ENCODE measurements around the gene CCNI2. TPM values are rescaled to one million over a fixed set of nuclear protein-coding genes. Genes with fewer than 3 reads are reported as not detected.

Gene CCNI2
- total RNA-seq, 1 experiment from 2014 or later = 3.3 TPM

DNA sequence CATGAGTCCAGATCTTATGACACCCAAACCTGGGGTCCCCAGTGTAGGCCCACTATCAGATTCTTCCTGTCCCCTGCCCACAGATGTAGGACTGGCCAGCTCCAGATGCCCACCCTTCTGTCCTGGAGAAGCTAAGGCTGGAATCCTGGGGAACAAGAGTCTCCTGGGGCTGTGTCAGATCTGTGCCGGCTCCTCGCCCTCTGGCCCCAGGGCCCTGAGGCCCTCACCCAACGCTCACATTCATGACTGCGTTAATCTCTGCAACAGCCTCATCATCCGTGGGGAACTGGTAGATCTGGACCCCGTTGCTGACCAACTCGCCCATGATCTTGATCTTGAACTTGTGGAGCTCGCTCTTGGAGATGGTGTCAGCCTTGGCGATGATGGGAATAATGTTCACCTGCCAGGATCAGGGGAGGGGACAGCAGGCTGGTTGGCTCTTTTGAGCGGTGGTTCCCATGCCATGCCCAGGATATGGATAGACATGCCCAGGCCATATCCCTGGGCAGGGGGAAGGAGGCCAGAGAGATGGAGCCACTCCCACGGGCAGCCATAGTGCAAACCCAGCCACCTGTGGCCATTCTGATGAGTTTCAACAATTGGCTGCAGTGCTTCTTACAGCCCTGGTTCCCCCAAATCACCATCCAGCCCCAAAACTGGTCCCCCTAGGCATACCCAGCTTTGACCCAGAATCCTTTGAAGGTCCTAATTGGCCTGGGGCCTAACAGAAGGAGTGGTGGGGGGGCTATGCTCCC is 15.2 kb downstream of the CCNI2 start:
- Mint-ChIP-seq H3K27ac (ENCODE audit: unreplicated experiment) (no peak overlapping the region), H3K9me3 (ENCODE audit: low read depth, unreplicated experiment) (no peaks in the 10 kb centered on the region), H3K4me1 (ENCODE audit: low read depth, unreplicated experiment) (no peaks in the 10 kb centered on the region), H3K27me3 (ENCODE audit: unreplicated experiment) (no peaks in the 10 kb centered on the region), H3K4me3 (ENCODE audit: low read depth, unreplicated experiment) (no peak overlapping the region), H3K36me3 (ENCODE audit: insufficient read depth, unreplicated experiment) (peaks cover 5% of the 10 kb centered on the region)
- TF ChIP-seq, protein P1, sequence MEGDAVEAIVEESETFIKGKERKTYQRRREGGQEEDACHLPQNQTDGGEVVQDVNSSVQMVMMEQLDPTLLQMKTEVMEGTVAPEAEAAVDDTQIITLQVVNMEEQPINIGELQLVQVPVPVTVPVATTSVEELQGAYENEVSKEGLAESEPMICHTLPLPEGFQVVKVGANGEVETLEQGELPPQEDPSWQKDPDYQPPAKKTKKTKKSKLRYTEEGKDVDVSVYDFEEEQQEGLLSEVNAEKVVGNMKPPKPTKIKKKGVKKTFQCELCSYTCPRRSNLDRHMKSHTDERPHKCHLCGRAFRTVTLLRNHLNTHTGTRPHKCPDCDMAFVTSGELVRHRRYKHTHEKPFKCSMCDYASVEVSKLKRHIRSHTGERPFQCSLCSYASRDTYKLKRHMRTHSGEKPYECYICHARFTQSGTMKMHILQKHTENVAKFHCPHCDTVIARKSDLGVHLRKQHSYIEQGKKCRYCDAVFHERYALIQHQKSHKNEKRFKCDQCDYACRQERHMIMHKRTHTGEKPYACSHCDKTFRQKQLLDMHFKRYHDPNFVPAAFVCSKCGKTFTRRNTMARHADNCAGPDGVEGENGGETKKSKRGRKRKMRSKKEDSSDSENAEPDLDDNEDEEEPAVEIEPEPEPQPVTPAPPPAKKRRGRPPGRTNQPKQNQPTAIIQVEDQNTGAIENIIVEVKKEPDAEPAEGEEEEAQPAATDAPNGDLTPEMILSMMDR (IDR thresholded peaks at IDR 0.05; ENCODE audit: unreplicated experiment) = no peak
- CTCF ChIA-PET = interaction anchor here (0.5 to 1.1 kb wide), 3 partner anchors 29 to 375 kb away, joined by 3 read pairs; no protein-coding TSS in a partner anchor
- intact Hi-C loops (cut with micrococcal nuclease; ENCODE audit: unreplicated experiment) = no loop called here
- DNase-seq = no peak
- BruUV-seq (replicated peaks) = no TSS peak

DNA sequence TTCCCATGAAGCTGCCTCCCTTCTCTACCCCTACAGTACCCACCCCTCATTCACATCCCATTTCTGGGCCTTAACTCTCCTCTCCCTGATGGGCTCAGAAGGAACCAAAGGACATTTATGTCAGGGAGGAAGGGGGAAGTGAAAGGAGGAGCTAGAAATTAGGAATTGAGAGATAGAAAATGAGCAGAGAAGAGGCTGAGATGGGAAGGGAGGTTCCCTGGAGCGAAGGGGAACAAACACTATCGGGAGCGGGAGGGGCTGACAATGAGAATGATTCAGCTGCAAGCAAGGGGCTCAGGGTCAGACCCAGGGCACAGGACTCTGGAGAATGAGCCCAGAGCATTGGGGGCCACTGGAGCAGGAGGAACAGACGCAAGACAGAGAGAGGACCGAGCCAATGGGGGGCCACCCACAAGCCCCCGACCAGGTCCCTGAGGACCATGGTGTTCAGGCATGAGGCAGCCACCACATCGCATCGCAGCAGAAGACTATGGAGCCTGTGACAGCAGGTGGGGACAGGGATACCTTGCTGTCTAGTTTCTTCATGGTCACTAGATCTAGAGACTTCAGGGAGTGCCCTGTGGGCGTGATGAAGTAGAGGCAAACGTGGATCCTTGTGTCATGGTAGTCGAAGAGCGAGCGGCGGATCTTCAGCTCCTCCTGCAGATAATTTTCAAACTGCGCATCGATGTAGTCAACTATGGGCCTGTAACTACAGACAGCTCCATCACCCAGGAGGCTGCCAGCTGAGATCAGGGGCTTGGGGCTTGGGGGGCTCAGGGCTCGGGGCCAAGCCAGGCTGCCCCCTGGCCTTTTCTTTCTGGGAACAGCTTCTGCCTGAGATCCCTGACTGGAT is 16.2 kb downstream of the CCNI2 start:
- Mint-ChIP-seq H3K36me3 (ENCODE audit: insufficient read depth, unreplicated experiment) (peaks cover 5% of the 10 kb centered on the region), H3K27ac (ENCODE audit: unreplicated experiment) (no peak overlapping the region), H3K9me3 (ENCODE audit: low read depth, unreplicated experiment) (no peaks in the 10 kb centered on the region), H3K4me3 (ENCODE audit: low read depth, unreplicated experiment) (no peak overlapping the region), H3K4me1 (ENCODE audit: low read depth, unreplicated experiment) (no peaks in the 10 kb centered on the region), H3K27me3 (ENCODE audit: unreplicated experiment) (no peaks in the 10 kb centered on the region)
- DNase-seq = no peak
- TF ChIP-seq, protein P1 (IDR thresholded peaks at IDR 0.05; ENCODE audit: unreplicated experiment) = no peak
- BruUV-seq (replicated peaks) = no TSS peak
- CTCF ChIA-PET = interaction anchor here (1.1 kb wide), 1 partner anchor 95 kb away, joined by 3 read pairs; no protein-coding TSS in a partner anchor
- intact Hi-C loops (cut with micrococcal nuclease; ENCODE audit: unreplicated experiment) = no loop called here

DNA sequence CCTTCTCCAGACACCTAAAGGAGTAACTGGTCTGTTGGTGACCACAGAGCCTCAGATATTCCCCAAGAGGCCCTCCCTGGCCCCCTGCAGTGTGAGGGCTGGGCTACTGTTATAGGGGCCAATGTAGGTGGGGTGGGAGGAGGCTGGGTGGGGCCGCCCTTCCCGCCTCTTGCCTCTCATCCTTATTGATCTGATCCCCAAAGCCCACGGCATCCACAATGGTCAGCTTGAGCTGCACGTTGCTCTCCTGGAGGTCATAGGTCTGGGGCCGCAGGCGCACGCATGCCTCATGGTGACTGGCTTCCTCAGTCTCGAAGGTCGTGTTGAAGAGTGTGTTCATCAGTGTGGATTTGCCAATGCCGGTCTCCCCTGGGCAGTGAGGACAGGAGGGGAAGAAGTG is 16.8 kb downstream of the CCNI2 start:
- DNase-seq = no peak
- Mint-ChIP-seq H3K4me3 (ENCODE audit: low read depth, unreplicated experiment) (no peak overlapping the region), H3K27me3 (ENCODE audit: unreplicated experiment) (no peaks in the 10 kb centered on the region), H3K9me3 (ENCODE audit: low read depth, unreplicated experiment) (no peaks in the 10 kb centered on the region), H3K27ac (ENCODE audit: unreplicated experiment) (no peak overlapping the region), H3K4me1 (ENCODE audit: low read depth, unreplicated experiment) (no peaks in the 10 kb centered on the region), H3K36me3 (ENCODE audit: insufficient read depth, unreplicated experiment) (peaks cover 5% of the 10 kb centered on the region)
- BruUV-seq (replicated peaks) = no TSS peak
- intact Hi-C loops (cut with micrococcal nuclease; ENCODE audit: unreplicated experiment) = no loop called here
- CTCF ChIA-PET = interaction anchor here (0.6 kb wide), 1 partner anchor 49 kb away, joined by 5 read pairs; the partner anchor contains the start of gene SOWAHA
- TF ChIP-seq, protein P1 (IDR thresholded peaks at IDR 0.05; ENCODE audit: unreplicated experiment) = no peak

DNA sequence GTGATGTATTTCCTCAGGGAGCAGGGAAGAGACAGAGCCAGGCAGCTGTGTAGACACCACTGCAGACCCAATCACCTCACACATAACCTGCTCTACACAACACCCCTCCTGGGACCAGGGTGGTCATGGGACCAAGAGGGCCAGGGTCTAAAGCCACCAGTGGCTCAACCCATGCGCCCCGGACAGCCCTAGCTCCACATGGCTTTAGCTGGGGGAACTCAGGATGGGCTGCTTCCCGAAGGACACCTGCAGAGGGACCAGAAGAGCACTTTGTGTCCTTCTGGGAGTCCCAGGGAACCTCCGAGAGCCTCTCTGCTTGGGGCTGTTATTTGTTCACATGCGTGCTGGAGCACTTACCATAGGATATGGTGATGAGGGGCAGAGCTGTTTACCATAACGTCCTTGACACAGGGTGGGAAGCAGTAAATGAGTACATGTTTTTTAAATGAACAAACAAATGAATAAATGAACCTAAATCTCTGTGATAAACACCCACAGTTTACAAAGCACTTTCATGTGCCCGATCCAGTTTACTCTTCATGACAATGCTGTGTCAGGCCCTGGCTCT is 17.5 kb downstream of the CCNI2 start:
- DNase-seq = no peak
- no peak overlapping the region for H3K27ac Mint-ChIP-seq (ENCODE audit: unreplicated experiment)
- no TSS peak for BruUV-seq (replicated peaks)
- no peaks in the 10 kb centered on the region for H3K4me1 Mint-ChIP-seq (ENCODE audit: low read depth, unreplicated experiment)
- intact Hi-C loops (cut with micrococcal nuclease; ENCODE audit: unreplicated experiment) = no loop called here
- no peaks in the 10 kb centered on the region for H3K27me3 Mint-ChIP-seq (ENCODE audit: unreplicated experiment)
- CTCF ChIA-PET = interaction anchor here (0.6 to 1.4 kb wide), 2 partner anchors 8 to 48 kb away, joined by 3 to 5 read pairs; partner anchors contain the start of gene SOWAHA
- TF ChIP-seq, protein P1 (IDR thresholded peaks at IDR 0.05; ENCODE audit: unreplicated experiment) = no peak
- H3K9me3 Mint-ChIP-seq (ENCODE audit: low read depth, unreplicated experiment) = no peaks in the 10 kb centered on the region
- no peak overlapping the region for H3K4me3 Mint-ChIP-seq (ENCODE audit: low read depth, unreplicated experiment)
- H3K36me3 Mint-ChIP-seq (ENCODE audit: insufficient read depth, unreplicated experiment) = peaks cover 5% of the 10 kb centered on the region
